Upper lobe of left lung (tissue), 6 donors: ENCODE data around the gene GALM. TPM values are rescaled to one million over a fixed set of nuclear protein-coding genes. Genes with fewer than 3 reads are reported as not detected.
"Not testable (repeated sequence)": the region's sequence is repeated elsewhere in the genome, so short reads cannot be mapped to it uniquely, and the experiment has no call there.

Source experiments
- ATAC-seq, 2 donors: fragments of 200-7000 bp; cut with Tn5 transposase; one replicate each; pipeline ENCODE4 v1.9.1; 2022; ENCODE audit warnings: mild to moderate bottlenecking in 2 of 2, moderate library complexity in 2 of 2; ENCODE audit not compliant: low FRiP score in 2 of 2
- DNase-seq, 2 donors: peaks; one replicate each; pipeline ENCODE4 v3.0.0-alpha.2; 2019 to 2020
- H3K27ac ChIP-seq, 4 donors: fragments of 200-600 bp; sonication (generic); one replicate each; pipeline ENCODE4 v1.5.1; 2016 to 2019
- H3K27me3 ChIP-seq, 4 donors: fragments of 200-600 bp; sonication (generic); one replicate each; pipeline ENCODE4 v1.5.1; 2017 to 2019
- H3K36me3 ChIP-seq, 4 donors: fragments of 200-600 bp; sonication (generic); one replicate each; pipeline ENCODE4 v1.5.1; 2016 to 2019
- H3K4me1 ChIP-seq, 4 donors: fragments of 200-600 bp; sonication (generic); one replicate each; pipeline ENCODE4 v1.5.1; 2018 to 2019
- H3K4me3 ChIP-seq, 4 donors: fragments of 200-600 bp; sonication (generic); one replicate each; pipeline ENCODE4 v1.5.1; 2017 to 2019; ENCODE audit warnings: mild to moderate bottlenecking in 2 of 4, moderate library complexity in 1 of 4
- H3K9me3 ChIP-seq, 4 donors: fragments of 200-600 bp; sonication (generic); one replicate each; pipeline ENCODE4 v1.5.1; 2018 to 2019
- EP300 ChIP-seq, 4 donors: sonication (generic); formaldehyde crosslinking; IDR thresholded peaks; one replicate each; pipeline ENCODE4 v1.5.1; 2017; ENCODE audit warnings: antibody characterized with exemption in 4 of 4, control low read depth in 2 of 4
- POLR2A ChIP-seq, 4 donors: fragments of 450-650 bp; IDR thresholded peaks; one replicate each; pipeline ENCODE4 v1.5.1; 2016 to 2017; ENCODE audit warnings: antibody characterized with exemption in 4 of 4, mild to moderate bottlenecking in 2 of 4
- POLR2AphosphoS5 ChIP-seq, 2 donors: sonication (generic); formaldehyde crosslinking; IDR thresholded peaks; one replicate each; pipeline ENCODE4 v1.5.1; 2017; ENCODE audit warnings: antibody characterized with exemption in 2 of 2
- WGBS, 2 donors: methylation state at CpG; one replicate each; pipeline ENCODE4 v1.1.5; 2017 to 2018; 5-methylcytosine and 5-hydroxymethylcytosine counted together
- total RNA-seq, 6 donors: library from RNA; depleted of rRNA in 4 of 6; stranded (reverse); fragments of >200 nt in 4 of 6; gene quantifications; one replicate each; pipeline versions ENCODE4 v1.1.0 to v1.2.1, GENCODE V29; 2016 to 2021
- TF ChIP-seq, protein P1 (sequence below), 6 experiments: fragments of 450-650 bp in 4 of 6; fragments of 200-600 bp in 2 of 6; sonication (generic) in 2 of 6; IDR thresholded peaks; one replicate each; pipeline ENCODE4 v1.5.1; 2016 to 2019; ENCODE audit warnings: antibody characterized with exemption in 6 of 6
- donor health status: DM: no; HTN: no; CAD: no; lungs with moderate emphysema.
- donor health status: DM: no; HTN: yes; CAD: no; lungs with severe emphysema.

The GALM gene
- total RNA-seq, 6 donors from 2014 or later: 13.4 to 33.1 (median 26.3) TPM

GRCh38 chr2:38698467-38699003 is 32.6 kb downstream of the GALM start:
- Histone ChIP-seq H3K9me3 (no peaks in the 10 kb centered on the region), H3K4me3 (no peak overlapping the region), H3K4me1 (no peaks in the 10 kb centered on the region), H3K27me3 (no peaks in the 10 kb centered on the region), H3K27ac (no peak overlapping the region), H3K36me3 (peaks cover 0 to 9% (median 0%) of the 10 kb centered on the region in 4 donors)
- TF ChIP-seq EP300 (IDR thresholded peaks at IDR 0.05): no peak
- TF ChIP-seq, protein P1, sequence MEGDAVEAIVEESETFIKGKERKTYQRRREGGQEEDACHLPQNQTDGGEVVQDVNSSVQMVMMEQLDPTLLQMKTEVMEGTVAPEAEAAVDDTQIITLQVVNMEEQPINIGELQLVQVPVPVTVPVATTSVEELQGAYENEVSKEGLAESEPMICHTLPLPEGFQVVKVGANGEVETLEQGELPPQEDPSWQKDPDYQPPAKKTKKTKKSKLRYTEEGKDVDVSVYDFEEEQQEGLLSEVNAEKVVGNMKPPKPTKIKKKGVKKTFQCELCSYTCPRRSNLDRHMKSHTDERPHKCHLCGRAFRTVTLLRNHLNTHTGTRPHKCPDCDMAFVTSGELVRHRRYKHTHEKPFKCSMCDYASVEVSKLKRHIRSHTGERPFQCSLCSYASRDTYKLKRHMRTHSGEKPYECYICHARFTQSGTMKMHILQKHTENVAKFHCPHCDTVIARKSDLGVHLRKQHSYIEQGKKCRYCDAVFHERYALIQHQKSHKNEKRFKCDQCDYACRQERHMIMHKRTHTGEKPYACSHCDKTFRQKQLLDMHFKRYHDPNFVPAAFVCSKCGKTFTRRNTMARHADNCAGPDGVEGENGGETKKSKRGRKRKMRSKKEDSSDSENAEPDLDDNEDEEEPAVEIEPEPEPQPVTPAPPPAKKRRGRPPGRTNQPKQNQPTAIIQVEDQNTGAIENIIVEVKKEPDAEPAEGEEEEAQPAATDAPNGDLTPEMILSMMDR (IDR thresholded peaks at IDR 0.05): no peak
- TF ChIP-seq POLR2A (IDR thresholded peaks at IDR 0.05): no peak
- TF ChIP-seq POLR2AphosphoS5 (IDR thresholded peaks at IDR 0.05): no peak
- WGBS, 2 donors: 97 to 98% methylated on average over 5 of the region's 5 CpGs
- no peak for ATAC-seq
- DNase-seq: no peak

DNA sequence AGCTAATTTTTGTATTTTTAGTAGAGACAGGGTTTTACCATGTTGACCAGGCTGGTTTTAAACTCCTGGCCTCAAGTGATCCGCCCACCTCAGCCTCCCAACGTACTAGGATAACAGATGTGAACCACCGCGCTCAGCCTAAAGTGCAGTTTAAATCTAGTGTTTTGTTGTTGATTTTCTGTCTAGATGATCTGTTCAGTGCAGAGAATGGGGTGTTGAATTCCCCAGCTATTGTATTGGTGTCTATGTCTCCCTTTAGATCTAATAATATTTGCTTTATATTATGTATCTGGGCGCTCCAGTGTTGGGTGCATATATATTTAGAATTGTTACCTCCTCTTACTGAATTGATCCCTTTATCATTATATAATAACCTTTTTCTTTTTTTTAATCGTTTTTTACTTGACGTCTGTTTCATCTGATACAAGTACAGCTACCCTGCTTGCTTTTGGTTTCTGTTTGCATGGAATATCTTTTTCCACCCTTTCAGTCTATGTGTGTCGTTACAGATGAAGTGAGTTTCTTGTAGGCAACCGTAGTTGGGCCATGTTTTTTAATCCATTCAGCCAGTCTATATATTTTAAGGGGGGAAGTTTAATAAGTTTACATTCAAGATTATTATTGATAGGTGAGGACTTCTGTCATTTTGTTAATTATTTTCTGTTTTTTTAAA is 34.3 kb downstream of the GALM start:
- Histone ChIP-seq H3K4me1 (no peaks in the 10 kb centered on the region), H3K27ac (no peak overlapping the region), H3K9me3 (no peaks in the 10 kb centered on the region), H3K4me3 (no peak overlapping the region), H3K27me3 (no peaks in the 10 kb centered on the region), H3K36me3 (peaks cover 0 to 5% (median 0%) of the 10 kb centered on the region in 4 donors)
- WGBS, 2 donors: 90% methylated on average over 9 of the region's 9 CpGs
- TF ChIP-seq, protein P1 (IDR thresholded peaks at IDR 0.05): no peak
- TF ChIP-seq POLR2A (IDR thresholded peaks at IDR 0.05): no peak
- no peak for TF ChIP-seq POLR2AphosphoS5 (IDR thresholded peaks at IDR 0.05)
- TF ChIP-seq EP300 (IDR thresholded peaks at IDR 0.05): no peak
- ATAC-seq (no peak), DNase-seq (no peak)

GRCh38 chr2:38700881-38701458 is 35.1 kb downstream of the GALM start:
- ATAC-seq: no peak
- Histone ChIP-seq H3K4me1 (no peaks in the 10 kb centered on the region), H3K36me3 (no peaks in the 10 kb centered on the region), H3K9me3 (no peaks in the 10 kb centered on the region), H3K27me3 (no peaks in the 10 kb centered on the region), H3K27ac (no peak overlapping the region), H3K4me3 (no peak overlapping the region)
- no peak for TF ChIP-seq EP300 (IDR thresholded peaks at IDR 0.05)
- DNase-seq: no peak

- DNase-seq (no peak), ATAC-seq (no peak)
- TF ChIP-seq EP300 (IDR thresholded peaks at IDR 0.05) (no peak), POLR2AphosphoS5 (IDR thresholded peaks at IDR 0.05) (no peak), POLR2A (IDR thresholded peaks at IDR 0.05) (no peak)
- TF ChIP-seq, protein P1 (IDR thresholded peaks at IDR 0.05): no peak
- no peaks in the 10 kb centered on the region for H3K9me3 ChIP-seq
- no peak overlapping the region for H3K4me3 ChIP-seq
- H3K4me1 ChIP-seq: no peaks in the 10 kb centered on the region
- no peaks in the 10 kb centered on the region for H3K27me3 ChIP-seq
- H3K36me3 ChIP-seq: no peaks in the 10 kb centered on the region
- WGBS, 2 donors: 91 to 98% methylated on average over 4 of the region's 4 CpGs
- H3K27ac ChIP-seq: no peak overlapping the region
These were observed 35.6 kb downstream of the GALM start for GRCh38 chr2:38701542-38701941.

- Histone ChIP-seq H3K27me3 (no peaks in the 10 kb centered on the region), H3K36me3 (no peaks in the 10 kb centered on the region), H3K4me1 (no peaks in the 10 kb centered on the region), H3K9me3 (no peaks in the 10 kb centered on the region), H3K4me3 (no peak overlapping the region), H3K27ac (no peak overlapping the region)
- no peak for DNase-seq
- TF ChIP-seq EP300 (IDR thresholded peaks at IDR 0.05): no peak
- TF ChIP-seq POLR2A (IDR thresholded peaks at IDR 0.05): no peak
- no peak for TF ChIP-seq POLR2AphosphoS5 (IDR thresholded peaks at IDR 0.05)
- TF ChIP-seq, protein P1 (IDR thresholded peaks at IDR 0.05): no peak
- ATAC-seq: no peak
- WGBS, 2 donors: 79 to 91% methylated on average over 1 of the region's 1 CpG
These were observed 36.5 kb downstream of the GALM start for GRCh38 chr2:38702413-38702812.

DNA sequence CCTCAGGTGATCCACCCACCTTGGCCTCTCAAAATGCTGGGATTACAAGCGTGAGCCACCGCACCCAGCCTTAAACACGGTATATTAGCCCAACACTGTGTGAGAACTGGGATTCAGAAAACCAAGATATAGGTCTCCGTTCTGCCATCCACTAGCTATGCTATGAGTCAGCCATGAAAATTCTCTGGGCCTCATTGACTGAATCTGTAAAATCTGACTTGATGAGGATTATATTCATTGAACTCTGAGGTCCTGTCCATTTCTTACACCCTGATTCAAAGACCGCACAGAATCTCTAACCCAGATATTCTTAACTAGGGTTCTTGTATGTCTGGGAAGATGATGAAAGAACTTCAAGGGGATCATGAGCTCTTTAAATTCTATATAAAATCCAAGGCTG is 37.4 kb downstream of the GALM start:
- not testable (repeated sequence) for H3K27ac ChIP-seq, DNase-seq, H3K4me3 ChIP-seq, H3K4me1 ChIP-seq, H3K36me3 ChIP-seq, H3K27me3 ChIP-seq, ATAC-seq, H3K9me3 ChIP-seq
- WGBS, 2 donors: 95 to 100% methylated on average over 5 of the region's 5 CpGs
